ENCODE measurements around the gene AKT1. TPM values are rescaled to one million over a fixed set of nuclear protein-coding genes. Genes with fewer than 3 reads are reported as not detected.

The AKT1 gene
- total RNA-seq, 1 donor from 2014 or later, result 155 TPM

GRCh38 chr14:104722938-104723650 is 72.5 kb downstream of the AKT1 start:
- H3K9me3 Mint-ChIP-seq (ENCODE audit: unreplicated experiment), result no peaks in the 10 kb centered on the region
- DNase-seq (ENCODE audit: low read depth) (no peak), FAIRE-seq (no peak)
- Histone ChIP-seq H3K4me3 (ENCODE audit: insufficient read depth, low read depth, low read length) (no peak overlapping the region), H3K4me2 (ENCODE audit: low read length) (peak overlapping the region; percentile 81), H3K36me3 (ENCODE audit: insufficient read depth, low read length) (no peaks in the 10 kb centered on the region), H3K27me3 (ENCODE audit: insufficient read depth, low read length) (no peaks in the 10 kb centered on the region), H4K20me1 (ENCODE audit: insufficient read depth, low read length) (peaks cover 36% of the 10 kb centered on the region), H3K27ac (ENCODE audit: low read depth, low read length) (no peak overlapping the region), H2AFZ (ENCODE audit: low read depth, low read length) (no peak overlapping the region), H3K4me1 (ENCODE audit: insufficient read depth, low read length) (peaks cover 21% of the 10 kb centered on the region), H3K9me3 (ENCODE audit: insufficient read depth, low read depth, low read length) (no peaks in the 10 kb centered on the region), H3K9ac (ENCODE audit: low read length) (no peak overlapping the region), H3K79me2 (ENCODE audit: insufficient read depth, low read length) (no peaks in the 10 kb centered on the region)
- TF ChIP-seq CTCF (IDR thresholded peaks at IDR 0.05; ENCODE audit: insufficient read depth, low read depth, low read length) (no peak), EZH2 (IDR thresholded peaks at IDR 0.05; ENCODE audit: insufficient read depth, low read length) (no peak)
- no peak overlapping the region for H3K4me3 Mint-ChIP-seq (ENCODE audit: unreplicated experiment)
- H3K27me3 Mint-ChIP-seq (ENCODE audit: low read depth, unreplicated experiment), result peaks cover 9% of the 10 kb centered on the region
- peaks cover 3% of the 10 kb centered on the region for H3K36me3 Mint-ChIP-seq (ENCODE audit: low read depth, unreplicated experiment)
- H3K27ac Mint-ChIP-seq (ENCODE audit: unreplicated experiment), result no peak overlapping the region
- H3K4me1 Mint-ChIP-seq (ENCODE audit: low read depth, unreplicated experiment), result peaks cover 7% of the 10 kb centered on the region

GRCh38 chr14:104721505-104722431 is 73.8 kb downstream of the AKT1 start:
- H2AFZ ChIP-seq (ENCODE audit: low read depth, low read length), result no peak overlapping the region
- Mint-ChIP-seq H3K4me3 (ENCODE audit: unreplicated experiment) (no peak overlapping the region), H3K27me3 (ENCODE audit: low read depth, unreplicated experiment) (no peaks in the 10 kb centered on the region), H3K9me3 (ENCODE audit: unreplicated experiment) (no peaks in the 10 kb centered on the region), H3K27ac (ENCODE audit: unreplicated experiment) (no peak overlapping the region), H3K4me1 (ENCODE audit: low read depth, unreplicated experiment) (peaks cover 7% of the 10 kb centered on the region), H3K36me3 (ENCODE audit: low read depth, unreplicated experiment) (peaks cover 5% of the 10 kb centered on the region)
- peaks cover 21% of the 10 kb centered on the region for H3K4me1 ChIP-seq (ENCODE audit: insufficient read depth, low read length)
- H3K4me2 ChIP-seq (ENCODE audit: low read length), result peak overlapping the region; percentile 39
- FAIRE-seq, result no peak
- no peaks in the 10 kb centered on the region for H3K79me2 ChIP-seq (ENCODE audit: insufficient read depth, low read length)
- H3K27me3 ChIP-seq (ENCODE audit: insufficient read depth, low read length), result no peaks in the 10 kb centered on the region
- peaks cover 36% of the 10 kb centered on the region for H4K20me1 ChIP-seq (ENCODE audit: insufficient read depth, low read length)
- no peaks in the 10 kb centered on the region for H3K9me3 ChIP-seq (ENCODE audit: insufficient read depth, low read depth, low read length)
- no peak overlapping the region for H3K27ac ChIP-seq (ENCODE audit: low read depth, low read length)
- no peak overlapping the region for H3K9ac ChIP-seq (ENCODE audit: low read length)
- TF ChIP-seq EZH2 (IDR thresholded peaks at IDR 0.05; ENCODE audit: insufficient read depth, low read length) (no peak), CTCF (IDR thresholded peaks at IDR 0.05; ENCODE audit: insufficient read depth, low read depth, low read length) (no peak)
- H3K36me3 ChIP-seq (ENCODE audit: insufficient read depth, low read length), result no peaks in the 10 kb centered on the region
- no peak for DNase-seq (ENCODE audit: low read depth)
- no peak overlapping the region for H3K4me3 ChIP-seq (ENCODE audit: insufficient read depth, low read depth, low read length)

Other genes starting within 250 kb of the AKT1 start
- gene C14orf180, start 216.0 kb downstream of the AKT1 start, total RNA-seq, result not detected in 2 replicates
- gene TMEM179, start 191.0 kb downstream of the AKT1 start, total RNA-seq, result 0.75 and 0.82 TPM in 2 replicates
- gene INF2, start 106.1 kb downstream of the AKT1 start, total RNA-seq, result 111 and 126 TPM in 2 replicates
- 4.4 and 5.8 TPM in 2 replicates for gene ADSS1, start 71.5 kb downstream of the AKT1 start, total RNA-seq
- 46.4 and 51.0 TPM in 2 replicates for gene SIVA1, start 42.6 kb downstream of the AKT1 start, total RNA-seq
- 6.6 and 6.9 TPM in 2 replicates for gene ZBTB42, start 5.4 kb upstream of the AKT1 start, total RNA-seq
- gene CEP170B, start 69.5 kb upstream of the AKT1 start, total RNA-seq, result 50.3 and 55.4 TPM in 2 replicates
- 0.14 and 0.60 TPM in 2 replicates for gene PLD4, start 129.1 kb upstream of the AKT1 start, total RNA-seq
- 34.3 and 44.7 TPM in 2 replicates for gene AHNAK2, start 182.6 kb upstream of the AKT1 start, total RNA-seq
- 6.3 and 7.2 TPM in 2 replicates for gene CLBA1, start 190.0 kb upstream of the AKT1 start, total RNA-seq
- gene CDCA4, start 225.3 kb upstream of the AKT1 start, total RNA-seq, result 8.7 and 11.3 TPM in 2 replicates